ENCODE data around the gene PERCC1. TPM values are rescaled to one million over a fixed set of nuclear protein-coding genes. Genes with fewer than 3 reads are reported as not detected.

Gene PERCC1
- total RNA-seq, 6 experiments from 2014 or later = not detected

GRCh38 chr16:1442697-1443096, 11.8 kb downstream of the PERCC1 start:
- H3K27ac Mint-ChIP-seq = no peak overlapping the region
- H3K4me3 Mint-ChIP-seq = no peak overlapping the region
- DNase-seq = no peak
- no peaks in the 10 kb centered on the region for H3K9me3 Mint-ChIP-seq
- TF ChIP-seq CTCF (IDR thresholded peaks at IDR 0.05) = no peak
- H3K27me3 Mint-ChIP-seq (ENCODE audit: insufficient read depth) = no peaks in the 10 kb centered on the region
- no peaks in the 10 kb centered on the region for H3K36me3 Mint-ChIP-seq (ENCODE audit: low read depth)
- no peaks in the 10 kb centered on the region for H3K4me1 Mint-ChIP-seq (ENCODE audit: low read depth)

GRCh38 chr16:1443403-1443973, 12.6 kb downstream of the PERCC1 start:
- no peaks in the 10 kb centered on the region for H3K4me1 Mint-ChIP-seq (ENCODE audit: low read depth)
- H3K4me3 Mint-ChIP-seq = no peak overlapping the region
- DNase-seq = no peak
- no peak overlapping the region for H3K27ac Mint-ChIP-seq
- H3K36me3 Mint-ChIP-seq (ENCODE audit: low read depth) = no peaks in the 10 kb centered on the region
- no peaks in the 10 kb centered on the region for H3K27me3 Mint-ChIP-seq (ENCODE audit: insufficient read depth)
- TF ChIP-seq CTCF (IDR thresholded peaks at IDR 0.05) = no peak
- no peaks in the 10 kb centered on the region for H3K9me3 Mint-ChIP-seq

- Mint-ChIP-seq H3K27ac (no peak within 1 kb of the TSS), H3K9me3 (no peaks in the 10 kb centered on the region), H3K4me1 (ENCODE audit: low read depth) (no peaks in the 10 kb centered on the region), H3K27me3 (ENCODE audit: insufficient read depth) (no peaks in the 10 kb centered on the region), H3K4me3 (no peak within 1 kb of the TSS), H3K36me3 (ENCODE audit: low read depth) (no peaks in the 10 kb centered on the region)
- no peak for TF ChIP-seq CTCF (IDR thresholded peaks at IDR 0.05)
- no peak for DNase-seq
Measured at GRCh38 chr16:1443980-1444729, 13.3 kb downstream of the PERCC1 start, which contains the start of gene CCDC154. TSS of gene CCDC154 (minus strand) at chr16:1444556. CDS start at chr16:1444322, 234 bp downstream.

GRCh38 chr16:1444730-1445517, 14.0 kb downstream of the PERCC1 start:
- H3K4me3 Mint-ChIP-seq = no peak overlapping the region
- no peak for DNase-seq
- no peaks in the 10 kb centered on the region for H3K9me3 Mint-ChIP-seq
- no peak for TF ChIP-seq CTCF (IDR thresholded peaks at IDR 0.05)
- no peak overlapping the region for H3K27ac Mint-ChIP-seq
- H3K4me1 Mint-ChIP-seq (ENCODE audit: low read depth) = no peaks in the 10 kb centered on the region
- no peaks in the 10 kb centered on the region for H3K27me3 Mint-ChIP-seq (ENCODE audit: insufficient read depth)
- H3K36me3 Mint-ChIP-seq (ENCODE audit: low read depth) = no peaks in the 10 kb centered on the region

GRCh38 chr16:1445518-1446203, 14.8 kb downstream of the PERCC1 start:
- H3K9me3 Mint-ChIP-seq = no peaks in the 10 kb centered on the region
- H3K27me3 Mint-ChIP-seq (ENCODE audit: insufficient read depth) = peaks cover 1% of the 10 kb centered on the region; the same call in 1 of the 2 replicates
- H3K4me1 Mint-ChIP-seq (ENCODE audit: low read depth) = no peaks in the 10 kb centered on the region
- no peak overlapping the region for H3K27ac Mint-ChIP-seq
- H3K36me3 Mint-ChIP-seq (ENCODE audit: low read depth) = no peaks in the 10 kb centered on the region
- no peak for DNase-seq
- no peak overlapping the region for H3K4me3 Mint-ChIP-seq
- TF ChIP-seq CTCF (IDR thresholded peaks at IDR 0.05) = no peak
